VCaP (cell line): ENCODE data around the gene NKX1-2.

Experiments used
- H3K27ac ChIP-seq: fragments of 450-650 bp; 2 replicates; pipeline ENCODE4 v1.5.1; 2017
- TF ChIP-seq, protein P1 (sequence below): fragments of 450-650 bp; conservative IDR thresholded peaks from 2 replicates; pipeline ENCODE4 v1.5.1; 2017; ENCODE audit warnings: mild to moderate bottlenecking, moderate library complexity

Gene NKX1-2

GRCh38 chr10:124450012-124450782 is at the start of gene NKX1-2:
Gene NKX1-2, minus strand, starts transcription at chr10:124450035. Its CDS starts 92 bp downstream, at chr10:124449943.
- TF ChIP-seq, protein P1, sequence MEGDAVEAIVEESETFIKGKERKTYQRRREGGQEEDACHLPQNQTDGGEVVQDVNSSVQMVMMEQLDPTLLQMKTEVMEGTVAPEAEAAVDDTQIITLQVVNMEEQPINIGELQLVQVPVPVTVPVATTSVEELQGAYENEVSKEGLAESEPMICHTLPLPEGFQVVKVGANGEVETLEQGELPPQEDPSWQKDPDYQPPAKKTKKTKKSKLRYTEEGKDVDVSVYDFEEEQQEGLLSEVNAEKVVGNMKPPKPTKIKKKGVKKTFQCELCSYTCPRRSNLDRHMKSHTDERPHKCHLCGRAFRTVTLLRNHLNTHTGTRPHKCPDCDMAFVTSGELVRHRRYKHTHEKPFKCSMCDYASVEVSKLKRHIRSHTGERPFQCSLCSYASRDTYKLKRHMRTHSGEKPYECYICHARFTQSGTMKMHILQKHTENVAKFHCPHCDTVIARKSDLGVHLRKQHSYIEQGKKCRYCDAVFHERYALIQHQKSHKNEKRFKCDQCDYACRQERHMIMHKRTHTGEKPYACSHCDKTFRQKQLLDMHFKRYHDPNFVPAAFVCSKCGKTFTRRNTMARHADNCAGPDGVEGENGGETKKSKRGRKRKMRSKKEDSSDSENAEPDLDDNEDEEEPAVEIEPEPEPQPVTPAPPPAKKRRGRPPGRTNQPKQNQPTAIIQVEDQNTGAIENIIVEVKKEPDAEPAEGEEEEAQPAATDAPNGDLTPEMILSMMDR, result no peak
- H3K27ac ChIP-seq, result no peak within 1 kb of the TSS

GRCh38 chr10:124498056-124498455 is 48.2 kb upstream of the NKX1-2 start:
- TF ChIP-seq, protein P1, result no peak
- no peak overlapping the region for H3K27ac ChIP-seq

DNA sequence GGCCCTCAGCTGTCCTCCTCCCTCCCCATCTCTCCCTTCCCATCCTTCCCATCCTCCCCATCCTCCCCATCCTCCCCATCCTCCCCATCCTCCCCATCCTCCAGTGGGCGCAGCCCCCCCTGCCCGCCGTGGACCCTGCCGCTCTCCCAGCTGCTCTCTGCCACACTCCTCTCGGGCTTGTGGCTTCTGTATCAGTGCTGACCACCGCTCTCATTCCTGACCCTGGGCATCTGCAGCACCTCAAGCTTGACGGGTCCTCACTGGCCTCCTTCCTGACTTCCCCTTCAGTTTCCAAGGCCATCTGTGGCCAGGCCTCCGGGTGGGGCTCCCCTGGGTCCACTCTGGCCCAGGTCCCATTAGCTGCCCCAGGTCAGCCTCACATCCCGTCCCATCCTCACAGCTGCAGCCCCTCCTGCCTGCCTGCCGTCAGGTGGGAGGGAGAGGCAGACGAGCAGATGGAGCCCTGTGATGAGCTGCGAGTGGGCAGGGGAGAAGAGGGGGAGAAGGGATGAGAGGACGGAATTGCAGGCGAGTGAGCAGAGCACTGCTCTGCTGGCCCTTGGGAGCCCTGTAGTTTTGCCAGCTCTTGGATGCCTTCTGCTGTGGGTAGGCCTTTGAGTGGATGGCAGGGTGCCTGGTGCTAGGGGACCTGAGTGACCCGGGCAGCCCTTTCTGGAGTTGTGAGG is 47.5 kb upstream of the NKX1-2 start:
- no peak overlapping the region for H3K27ac ChIP-seq
- TF ChIP-seq, protein P1, result no peak

GRCh38 chr10:124496620-124497019 is 46.8 kb upstream of the NKX1-2 start:
- H3K27ac ChIP-seq, result no peak overlapping the region
- TF ChIP-seq, protein P1, result no peak

DNA sequence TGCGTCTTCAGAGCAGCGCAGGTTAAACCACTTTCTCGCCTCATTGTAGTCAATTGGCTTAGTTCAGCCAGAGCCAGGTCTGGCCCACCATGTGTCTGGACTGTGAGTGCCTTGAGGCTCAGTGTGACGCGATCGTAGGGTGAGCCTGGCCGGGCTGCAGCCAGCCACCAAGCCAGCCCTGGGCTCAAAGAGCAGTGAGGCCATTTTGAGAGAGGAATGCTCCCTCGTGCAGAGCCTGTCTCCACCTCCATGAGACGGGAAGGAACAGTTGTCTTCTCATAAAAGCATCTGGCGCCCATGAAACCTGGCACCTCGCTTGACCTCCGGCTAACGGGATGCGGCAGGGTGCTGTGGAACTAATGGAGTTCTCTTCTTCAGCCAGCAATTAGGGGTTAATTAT is 46.3 kb upstream of the NKX1-2 start:
- H3K27ac ChIP-seq, result no peak overlapping the region
- TF ChIP-seq, protein P1, result no peak

GRCh38 chr10:124495725-124496124 is 45.9 kb upstream of the NKX1-2 start:
- TF ChIP-seq, protein P1, result no peak
- H3K27ac ChIP-seq, result no peak overlapping the region

DNA sequence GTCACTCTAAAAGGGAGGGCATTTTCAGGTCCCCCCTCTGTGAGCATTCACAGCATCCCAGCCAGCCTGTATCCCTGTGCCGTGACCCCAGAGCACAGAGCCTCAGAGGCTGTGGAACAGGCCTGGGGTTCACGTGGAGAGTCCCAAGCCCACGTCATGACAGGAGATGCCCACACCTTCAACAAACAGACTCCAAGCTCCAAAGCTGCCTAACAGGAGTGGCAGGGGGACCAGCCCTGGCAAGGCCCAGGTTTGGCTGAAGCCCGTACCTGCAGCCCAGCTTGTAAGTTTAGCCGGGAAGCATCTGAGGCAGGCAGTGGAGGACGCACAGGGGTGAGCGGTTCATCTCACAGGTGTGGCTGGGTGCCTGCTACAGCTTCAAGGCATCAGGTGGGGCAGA is 45.3 kb upstream of the NKX1-2 start:
- TF ChIP-seq, protein P1, result no peak
- no peak overlapping the region for H3K27ac ChIP-seq
